LoVo (cell line): ENCODE results near the gene PNMA8B.

Source experiments
- DNase-seq: peaks from one replicate; pipeline ENCODE4 v3.0.0-alpha.2; 2016; ENCODE audit warnings: low spot score

The PNMA8B gene

DNA sequence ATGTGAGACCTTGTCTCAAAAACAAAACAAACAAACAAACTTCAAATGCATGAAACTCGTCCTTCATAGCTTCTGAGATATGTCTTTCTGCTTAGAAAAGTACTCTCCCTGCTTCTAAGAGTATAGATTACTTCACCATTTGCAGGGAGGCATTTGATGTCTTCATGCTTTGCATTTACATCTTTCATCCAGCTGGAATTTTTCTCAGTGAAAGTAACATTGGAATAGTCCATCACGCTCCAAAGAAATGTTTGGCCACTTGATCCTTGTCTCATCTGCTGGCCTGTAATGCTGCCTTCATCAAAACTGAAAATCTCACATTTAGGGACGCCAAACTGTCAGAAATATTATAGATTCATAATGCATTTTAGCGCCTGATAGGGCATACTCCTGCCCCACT is 43.5 kb downstream of the PNMA8B start:
- no peak for DNase-seq

DNA sequence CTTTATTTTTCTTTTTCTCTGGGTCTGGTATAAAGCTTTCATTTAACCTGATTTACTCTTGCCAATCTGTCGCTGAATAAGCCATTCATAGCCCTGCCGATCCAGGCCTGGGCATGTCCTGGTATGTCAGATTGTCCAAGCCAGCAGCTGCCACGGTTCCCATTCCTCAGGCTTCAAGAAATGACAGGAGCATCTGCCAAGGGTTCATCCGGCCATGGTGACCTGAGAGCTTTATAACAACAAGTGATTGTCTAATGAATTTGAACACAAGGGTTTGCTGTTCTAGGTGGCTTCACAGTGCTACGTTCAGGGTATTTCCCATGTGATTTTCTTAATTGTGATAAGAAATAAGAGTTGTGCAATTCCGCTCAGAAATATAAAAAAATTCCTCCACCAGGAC is 44.3 kb downstream of the PNMA8B start:
- DNase-seq: no peak

- no peak for DNase-seq
Measured at GRCh38 chr19:46450737-46451136, 44.9 kb downstream of the PNMA8B start.

DNA sequence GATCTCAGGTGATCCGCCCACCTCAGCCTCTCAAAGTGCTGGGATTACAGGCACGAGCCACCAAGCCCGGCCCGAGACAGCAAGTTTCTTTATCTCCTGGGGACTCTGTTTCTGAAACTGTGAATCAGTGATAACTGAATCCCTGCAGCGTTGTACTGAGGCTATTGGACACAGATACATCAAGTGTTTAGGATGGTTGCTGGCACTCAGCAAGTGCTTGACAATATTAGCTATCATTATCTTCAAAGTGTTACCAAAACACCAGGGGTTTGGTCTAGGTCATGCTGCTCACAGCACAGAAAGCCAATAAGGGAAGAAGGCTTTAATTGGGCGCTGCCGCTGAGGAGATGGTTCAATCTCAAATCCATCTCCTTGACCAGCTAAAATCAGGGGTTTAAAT is 46.4 kb downstream of the PNMA8B start:
- DNase-seq: no peak

- DNase-seq: no peak
Measured at GRCh38 chr19:46448601-46449000, 47.1 kb downstream of the PNMA8B start.

DNA sequence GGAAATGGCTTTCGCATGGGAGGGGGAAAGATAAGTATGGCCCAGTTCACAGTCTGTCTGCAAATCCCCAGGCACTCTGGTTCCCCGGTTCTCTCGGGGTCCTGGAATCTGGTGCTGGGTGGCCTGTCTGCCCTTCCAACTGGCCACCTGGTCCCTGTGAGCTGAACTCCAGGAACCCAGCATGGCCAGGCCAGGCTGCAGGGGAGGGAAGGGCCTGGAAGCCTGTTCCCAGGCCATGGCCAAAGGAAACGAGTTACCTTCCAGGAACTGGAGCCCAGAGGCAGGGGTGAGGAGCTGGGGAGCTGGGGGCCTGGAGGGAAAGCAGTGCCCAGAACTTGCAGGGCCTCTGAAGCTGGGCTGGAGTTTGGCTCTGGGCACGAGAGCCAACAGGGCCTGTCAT is 47.8 kb downstream of the PNMA8B start:
- DNase-seq: no peak

GRCh38 chr19:46447006-46447405 is 48.7 kb downstream of the PNMA8B start:
- no peak for DNase-seq

DNA sequence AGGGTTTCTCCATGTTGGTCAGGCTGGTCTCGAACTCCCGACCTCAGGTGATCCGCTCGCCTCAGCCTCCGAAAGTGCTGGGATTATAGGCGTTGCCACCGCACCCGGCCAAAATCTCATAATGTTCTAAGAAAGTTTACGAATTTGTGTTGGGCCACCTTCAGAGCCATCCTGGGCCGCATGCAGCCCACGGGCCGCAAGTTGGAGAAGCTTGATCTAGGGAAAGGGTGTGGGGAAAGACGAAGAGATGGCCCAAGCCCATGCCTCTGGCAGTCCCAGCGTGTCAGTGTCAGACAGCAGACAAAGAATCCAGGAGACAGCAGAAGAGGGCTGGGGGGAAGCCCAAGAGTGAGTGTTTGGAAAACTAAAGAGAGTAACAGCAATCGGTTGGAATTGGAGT is 49.6 kb downstream of the PNMA8B start:
- DNase-seq: no peak

DNA sequence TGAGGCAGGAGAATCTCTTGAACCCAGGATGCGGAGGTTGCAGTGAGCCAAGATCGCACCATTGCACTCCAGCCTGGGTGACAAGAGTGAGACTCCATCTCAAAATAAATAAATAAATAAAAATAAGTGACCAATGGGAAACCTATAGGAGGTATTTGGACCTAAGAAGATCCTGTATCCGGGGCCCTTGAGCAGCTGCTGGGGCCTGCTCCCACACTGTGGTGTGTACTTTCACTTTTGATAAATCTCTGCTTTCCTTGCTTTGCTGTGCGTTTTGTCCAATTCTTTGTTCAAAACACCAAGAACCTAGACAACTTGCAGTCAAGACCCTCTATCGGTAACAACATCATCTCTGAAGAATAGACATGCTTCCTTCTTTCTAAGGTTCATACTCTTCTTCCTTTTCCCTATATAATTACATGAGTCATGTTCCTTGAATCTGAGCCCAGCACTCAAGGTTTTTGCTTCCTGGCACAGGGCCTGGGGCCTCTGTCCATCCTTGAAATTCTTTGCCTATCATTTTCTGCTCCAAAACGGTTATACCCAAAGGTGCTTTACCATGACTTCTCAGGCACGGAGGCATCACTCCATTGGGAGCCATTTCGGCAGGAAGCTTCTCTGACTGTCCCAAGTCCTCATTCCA is 52.7 kb downstream of the PNMA8B start:
- peak; percentile 56 for DNase-seq

GRCh38 chr19:46441866-46442265 is 53.8 kb downstream of the PNMA8B start:
- DNase-seq: no peak
